ENCODE data around the gene SERGEF. TPM values are rescaled to one million over a fixed set of nuclear protein-coding genes. Genes with fewer than 3 reads are reported as not detected.
A peak's percentile ranks its signal among the peaks of the same experiment; 100 is the strongest.
"Not testable (repeated sequence)": the region's sequence is repeated elsewhere in the genome, so short reads cannot be mapped to it uniquely, and the experiment has no call there.

SERGEF gene
- total RNA-seq, 1 donor from 2014 or later = 16.6 TPM

GRCh38 chr11:18000760-18001159 lies 12.1 kb downstream of the SERGEF start:
- no peak for DNase-seq (ENCODE audit: low read depth)

- not testable (repeated sequence) for DNase-seq (ENCODE audit: low read depth)
These were observed 12.7 kb downstream of the SERGEF start for GRCh38 chr11:18000128-18000527.

- no peak for DNase-seq (ENCODE audit: low read depth)
These were observed 19.9 kb downstream of the SERGEF start for GRCh38 chr11:17992916-17993315.

- peak; percentile 68 for DNase-seq (ENCODE audit: low read depth)
These were observed 20.9 kb downstream of the SERGEF start for GRCh38 chr11:17991783-17992433.

GRCh38 chr11:17989306-17989705 lies 23.5 kb downstream of the SERGEF start:
- peak; percentile 73 for DNase-seq (ENCODE audit: low read depth)

GRCh38 chr11:17988465-17988864 lies 24.4 kb downstream of the SERGEF start:
- no peak for DNase-seq (ENCODE audit: low read depth)

GRCh38 chr11:17987826-17988225 lies 25.0 kb downstream of the SERGEF start:
- no peak for DNase-seq (ENCODE audit: low read depth)

GRCh38 chr11:17986711-17987220 lies 26.1 kb downstream of the SERGEF start:
- DNase-seq (ENCODE audit: low read depth) = no peak

GRCh38 chr11:17986007-17986710 lies 26.7 kb downstream of the SERGEF start:
- peak; percentile 83 for DNase-seq (ENCODE audit: low read depth)

GRCh38 chr11:17985517-17985916 lies 27.3 kb downstream of the SERGEF start:
- DNase-seq (ENCODE audit: low read depth) = no peak

GRCh38 chr11:17983569-17983968 lies 29.3 kb downstream of the SERGEF start:
- no peak for DNase-seq (ENCODE audit: low read depth)

- DNase-seq (ENCODE audit: low read depth) = no peak
These were observed 33.0 kb downstream of the SERGEF start for GRCh38 chr11:17979770-17980371.

GRCh38 chr11:17978553-17979287 lies 34.1 kb downstream of the SERGEF start:
- peak; percentile 62 for DNase-seq (ENCODE audit: low read depth)

- DNase-seq (ENCODE audit: low read depth) = no peak
These were observed 36.2 kb downstream of the SERGEF start for GRCh38 chr11:17976651-17977050.

- no peak for DNase-seq (ENCODE audit: low read depth)
These were observed 38.6 kb downstream of the SERGEF start for GRCh38 chr11:17974246-17974645.

GRCh38 chr11:17972987-17973386 lies 39.9 kb downstream of the SERGEF start:
- DNase-seq (ENCODE audit: low read depth) = peak; percentile 99

- DNase-seq (ENCODE audit: low read depth) = no peak
These were observed 44.6 kb downstream of the SERGEF start for GRCh38 chr11:17968206-17968605.

- peak; percentile 49 for DNase-seq (ENCODE audit: low read depth)
These were observed 45.2 kb downstream of the SERGEF start for GRCh38 chr11:17967661-17968060.

GRCh38 chr11:17960091-17960490 lies 52.8 kb downstream of the SERGEF start:
- DNase-seq (ENCODE audit: low read depth) = no peak

GRCh38 chr11:17958446-17958845 lies 54.4 kb downstream of the SERGEF start:
- no peak for DNase-seq (ENCODE audit: low read depth)

- peak; percentile 84 for DNase-seq (ENCODE audit: low read depth)
These were observed 58.2 kb downstream of the SERGEF start for GRCh38 chr11:17954395-17955252.

Measured in myocyte (in vitro differentiated cells).